GM08714 (cell line): Measurements from ENCODE around the gene ESR2.
"Not testable (repeated sequence)": the region's sequence is repeated elsewhere in the genome, so short reads cannot be mapped to it uniquely, and the experiment has no call there.

ENCODE experiments used
- H3K4me3 ChIP-seq: fragments of 200-500 bp; sonication (Bioruptor generic); 2 replicates; pipeline ENCODE4 v1.5.1; 2014; ENCODE audit warnings: mild to moderate bottlenecking, low read length, inconsistent platforms
- ZNF274 ChIP-seq: IDR thresholded peaks from 2 replicates; pipeline ENCODE4 v1.6.1; 2012; ENCODE audit warnings: mild to moderate bottlenecking, low read depth, low read length

ESR2 gene

GRCh38 chr14:64221391-64222003 lies 72.7 kb downstream of the ESR2 start:
- no peak for TF ChIP-seq ZNF274
- H3K4me3 ChIP-seq, result no peak overlapping the region

GRCh38 chr14:64220466-64220865 lies 73.7 kb downstream of the ESR2 start:
- TF ChIP-seq ZNF274, result no peak
- no peak overlapping the region for H3K4me3 ChIP-seq

- no peak for TF ChIP-seq ZNF274
- H3K4me3 ChIP-seq, result no peak overlapping the region
These were observed 74.1 kb downstream of the ESR2 start for GRCh38 chr14:64220056-64220455.

DNA sequence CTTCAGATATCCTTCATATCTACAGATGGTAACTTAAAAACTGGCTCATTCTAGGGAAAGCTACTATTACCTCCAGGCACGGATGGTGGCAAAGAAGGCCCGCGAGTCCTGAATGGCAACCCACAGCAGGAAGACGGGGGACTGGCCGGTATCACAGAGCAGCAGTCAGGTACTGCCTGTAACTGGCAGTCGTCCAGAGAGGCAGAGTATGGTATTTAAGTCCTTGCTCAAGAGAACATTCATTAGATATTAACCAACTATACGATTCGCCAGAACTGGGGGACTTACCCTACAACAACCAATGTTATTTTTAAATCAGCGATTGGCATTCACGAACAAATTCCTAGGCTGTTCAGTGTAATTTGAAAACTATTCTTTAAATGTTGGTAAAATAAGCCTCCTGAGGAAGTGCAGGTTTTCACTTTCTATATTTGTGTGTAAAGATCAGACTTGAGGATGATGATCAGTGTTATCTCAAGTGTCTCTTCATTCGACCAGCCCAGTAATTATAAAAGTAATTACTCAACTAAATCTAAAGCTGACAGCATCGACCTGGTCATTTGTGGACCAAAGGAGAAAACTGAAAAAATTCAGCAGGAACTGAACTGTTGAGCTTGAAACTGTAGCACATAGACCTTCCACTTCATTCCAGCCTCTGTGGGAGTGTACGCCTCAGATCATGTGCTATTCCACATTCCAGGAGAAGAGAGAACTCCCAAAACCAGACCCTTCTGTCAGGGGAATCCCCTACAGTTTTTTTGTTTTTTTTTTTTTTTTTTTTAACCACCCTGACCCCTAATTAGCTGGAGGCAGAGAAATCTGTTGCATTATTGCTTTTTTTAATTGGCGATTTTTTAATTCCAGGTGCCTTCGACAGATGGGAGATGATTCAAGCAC lies 75.6 kb downstream of the ESR2 start:
- no peak overlapping the region for H3K4me3 ChIP-seq
- TF ChIP-seq ZNF274, result no peak

- no peak for TF ChIP-seq ZNF274
- H3K4me3 ChIP-seq, result no peak overlapping the region
These were observed 76.3 kb downstream of the ESR2 start for GRCh38 chr14:64217834-64218233.

DNA sequence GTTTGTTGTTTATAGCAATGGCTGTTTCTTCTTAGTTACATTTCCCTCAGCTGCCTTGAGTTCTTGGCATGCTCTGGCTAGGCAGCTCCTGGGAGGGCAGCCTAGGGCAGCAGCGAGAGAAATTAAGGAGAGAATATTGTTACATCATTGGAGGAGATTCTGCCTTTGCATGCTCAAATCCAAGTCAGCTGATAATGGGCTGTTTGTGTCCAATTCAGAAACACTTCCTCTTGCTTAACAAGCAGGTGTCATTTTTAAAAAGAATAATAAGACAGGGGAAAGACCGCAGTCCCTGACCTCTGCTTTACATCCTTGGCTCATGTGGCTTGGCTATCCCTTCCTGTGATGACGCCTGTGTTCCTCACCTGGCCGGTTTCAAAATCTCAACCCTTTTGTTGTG lies 76.9 kb downstream of the ESR2 start:
- no peak for TF ChIP-seq ZNF274
- no peak overlapping the region for H3K4me3 ChIP-seq

GRCh38 chr14:64215978-64216377 lies 78.2 kb downstream of the ESR2 start:
- no peak overlapping the region for H3K4me3 ChIP-seq
- no peak for TF ChIP-seq ZNF274

GRCh38 chr14:64215274-64215673 lies 78.9 kb downstream of the ESR2 start:
- no peak overlapping the region for H3K4me3 ChIP-seq
- no peak for TF ChIP-seq ZNF274

GRCh38 chr14:64213853-64214570 lies 80.2 kb downstream of the ESR2 start:
- no peak for TF ChIP-seq ZNF274
- no peak overlapping the region for H3K4me3 ChIP-seq

DNA sequence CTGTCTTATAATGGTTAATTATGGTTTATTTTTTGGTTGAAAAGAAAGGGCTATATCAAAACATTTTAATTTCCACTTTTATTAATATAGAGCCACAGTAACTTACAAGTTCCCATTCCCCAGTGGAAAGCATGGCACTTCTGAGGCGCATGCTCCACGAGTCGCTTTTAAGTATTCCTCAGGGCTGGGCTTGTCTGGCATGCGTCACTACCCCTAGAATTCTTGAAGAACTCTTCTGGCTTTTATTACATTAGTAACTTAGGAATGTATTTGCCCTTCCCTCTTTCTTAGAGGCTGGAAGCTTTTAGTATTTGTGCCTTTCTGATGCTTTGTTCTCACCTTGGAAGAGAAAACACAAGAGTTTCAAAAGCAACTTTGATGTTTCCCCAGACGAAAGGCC lies 81.1 kb downstream of the ESR2 start:
- TF ChIP-seq ZNF274, result no peak
- H3K4me3 ChIP-seq, result no peak overlapping the region

GRCh38 chr14:64212666-64213065 lies 81.5 kb downstream of the ESR2 start:
- H3K4me3 ChIP-seq, result no peak overlapping the region
- no peak for TF ChIP-seq ZNF274

- not testable (repeated sequence) for H3K4me3 ChIP-seq
These were observed 83.3 kb downstream of the ESR2 start for GRCh38 chr14:64210912-64211311.

DNA sequence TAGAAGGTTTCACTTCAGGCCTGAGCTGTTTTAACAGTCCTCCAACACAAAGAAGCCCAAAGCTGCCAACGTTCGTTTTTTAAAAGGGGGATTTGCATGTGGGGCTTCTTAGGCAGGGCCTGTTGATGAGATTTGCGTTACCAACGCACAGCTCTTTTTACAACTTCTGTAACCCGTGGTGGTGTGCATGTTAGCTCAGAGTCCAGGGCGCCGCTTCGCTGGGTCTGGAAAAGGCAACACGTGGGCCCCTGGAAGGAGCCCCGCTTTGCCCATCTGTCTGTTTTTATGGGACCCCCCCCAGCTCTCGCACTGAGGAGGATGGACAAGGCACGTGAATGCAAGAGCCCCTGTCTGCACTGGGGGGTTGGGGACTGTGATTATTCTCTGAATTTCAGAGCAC lies 84.0 kb downstream of the ESR2 start:
- no peak overlapping the region for H3K4me3 ChIP-seq
- TF ChIP-seq ZNF274, result no peak

GRCh38 chr14:64209444-64210131 lies 84.6 kb downstream of the ESR2 start:
- H3K4me3 ChIP-seq, result no peak overlapping the region
- TF ChIP-seq ZNF274, result no peak

- no peak overlapping the region for H3K4me3 ChIP-seq
- no peak for TF ChIP-seq ZNF274
These were observed 85.2 kb downstream of the ESR2 start for GRCh38 chr14:64208981-64209380.
